Stimulated activated CD4-positive, alpha-beta T cell treated with anti-CD3 and anti-CD28 coated beads, Interleukin-15, amount 100 ng/mL, for 1 hour (primary cell): ENCODE measurements around the gene KLHL7.
"Not testable (repeated sequence)": the region's sequence is repeated elsewhere in the genome, so short reads cannot be mapped to it uniquely, and the experiment has no call there.

Source experiments
- DNase-seq, 2 donors: peaks; one replicate each; pipeline ENCODE4 v3.0.0-alpha.2; 2020; ENCODE audit warnings: low read depth in 1 of 2, low spot score in 1 of 2

KLHL7 gene

DNA sequence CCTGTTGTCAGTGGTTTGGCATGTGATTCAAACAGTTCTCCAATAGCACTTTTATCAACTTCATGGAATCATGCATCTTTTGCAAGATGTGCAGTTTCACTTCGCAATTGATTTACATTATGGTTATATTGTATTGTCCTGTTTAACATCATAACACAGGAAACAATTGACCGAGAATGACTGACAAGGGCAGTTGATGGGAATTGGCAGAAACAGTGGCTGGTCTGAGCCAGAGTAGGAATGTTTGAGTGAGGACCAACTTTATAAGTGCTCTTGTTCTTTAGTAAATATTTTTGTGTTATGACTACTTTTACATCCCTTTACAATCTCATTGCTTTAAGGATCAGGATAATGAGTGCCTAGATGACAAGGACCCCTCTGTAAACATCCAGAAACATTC is 2.2 kb downstream of the KLHL7 start:
- no peak for DNase-seq

DNA sequence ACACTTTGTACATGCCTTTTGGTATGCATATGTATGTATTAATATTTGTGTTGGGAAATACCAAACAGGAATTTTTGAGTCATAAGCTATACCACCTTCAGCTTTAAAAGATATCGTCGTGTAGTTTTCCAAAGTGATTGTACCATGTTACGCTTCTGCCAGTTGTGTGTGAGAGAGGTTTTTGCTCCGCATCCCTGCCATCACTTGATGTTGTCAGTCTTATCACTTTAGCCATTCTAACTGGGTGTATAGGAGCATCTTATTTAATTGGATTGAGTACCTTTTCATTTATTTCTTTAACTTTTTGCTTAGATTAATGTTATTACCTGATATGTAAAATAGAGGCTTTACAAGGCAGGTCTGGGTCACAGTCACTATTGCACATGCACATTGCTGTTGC is 3.4 kb downstream of the KLHL7 start:
- DNase-seq = no peak

GRCh38 chr7:23109470-23109869 is 3.9 kb downstream of the KLHL7 start:
- no peak for DNase-seq

DNA sequence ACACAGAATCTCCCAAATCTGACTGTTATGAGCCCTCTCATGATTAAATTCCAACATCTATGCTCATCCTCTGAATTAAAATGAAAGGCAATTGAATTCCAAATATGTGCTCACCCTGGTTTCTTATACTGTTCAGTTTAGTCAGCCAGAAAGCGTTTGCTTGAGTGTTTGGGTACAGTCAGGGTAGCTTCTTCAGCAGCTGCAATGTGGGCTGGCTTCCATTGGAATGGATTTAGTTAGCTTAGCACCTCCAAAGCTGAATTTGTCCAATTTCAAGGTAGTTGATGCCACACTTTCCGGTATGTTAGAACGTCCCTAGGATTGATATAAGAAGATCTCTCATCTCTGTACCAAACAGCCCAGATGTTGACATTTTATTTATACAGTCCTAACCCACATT is 9.3 kb downstream of the KLHL7 start:
- no peak for DNase-seq

- DNase-seq = no peak
These were observed 10.4 kb downstream of the KLHL7 start for GRCh38 chr7:23115991-23116390.

DNA sequence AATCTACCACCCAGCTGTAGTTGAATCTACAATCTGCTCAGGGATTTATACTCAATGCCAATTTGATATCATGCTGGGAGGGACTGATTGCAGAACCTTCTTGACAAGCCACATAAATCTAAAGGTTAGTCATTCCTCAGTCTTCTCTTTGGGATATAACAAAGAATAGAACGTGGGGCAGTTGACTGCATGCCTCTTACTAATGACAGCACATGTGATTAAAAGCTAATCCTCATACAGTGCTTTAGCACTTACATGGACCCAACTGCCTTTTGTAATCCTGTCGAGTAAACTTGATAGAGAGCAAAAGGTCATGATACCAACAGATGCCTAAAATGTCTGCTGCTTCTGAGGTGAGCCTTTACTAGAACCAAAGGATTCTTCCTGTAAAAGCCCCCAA is 12.3 kb downstream of the KLHL7 start:
- DNase-seq = no peak

DNA sequence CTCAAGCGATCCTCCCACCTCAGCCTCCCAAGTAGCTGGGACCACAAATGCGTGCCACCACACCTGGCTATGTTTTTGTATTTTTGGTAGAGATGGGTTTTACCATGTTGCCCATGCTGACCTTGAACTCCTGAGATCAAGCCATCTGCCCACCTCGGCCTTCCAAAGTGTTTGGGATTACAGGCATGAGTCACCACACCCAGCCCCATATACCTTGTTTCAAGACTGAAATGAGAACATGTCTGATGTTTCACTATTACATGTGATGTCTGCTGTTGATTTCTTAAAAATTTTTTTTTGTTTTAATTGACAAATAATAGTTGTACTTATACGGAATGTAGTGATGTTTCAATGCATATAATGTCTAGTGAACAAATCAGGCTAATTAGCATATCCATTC is 14.5 kb downstream of the KLHL7 start:
- DNase-seq = no peak

DNA sequence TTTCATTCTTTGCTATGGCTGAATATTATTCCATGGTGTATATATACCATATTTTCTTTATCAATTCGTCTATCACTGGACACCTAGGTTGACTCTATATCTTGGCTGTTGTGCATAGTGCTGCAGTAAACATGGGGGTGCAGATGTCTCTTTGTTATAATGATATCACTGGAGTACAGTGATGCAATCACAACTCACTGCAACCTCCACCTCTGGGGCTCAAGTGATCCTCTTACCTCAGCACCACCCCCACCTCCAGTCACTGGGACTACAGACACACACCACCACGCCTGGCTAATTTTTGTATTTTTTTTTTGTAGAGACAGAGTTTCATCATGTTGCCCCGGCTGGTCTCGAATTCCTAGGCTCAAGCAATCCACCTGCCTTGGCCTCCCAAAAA is 15.6 kb downstream of the KLHL7 start:
- DNase-seq = no peak

DNA sequence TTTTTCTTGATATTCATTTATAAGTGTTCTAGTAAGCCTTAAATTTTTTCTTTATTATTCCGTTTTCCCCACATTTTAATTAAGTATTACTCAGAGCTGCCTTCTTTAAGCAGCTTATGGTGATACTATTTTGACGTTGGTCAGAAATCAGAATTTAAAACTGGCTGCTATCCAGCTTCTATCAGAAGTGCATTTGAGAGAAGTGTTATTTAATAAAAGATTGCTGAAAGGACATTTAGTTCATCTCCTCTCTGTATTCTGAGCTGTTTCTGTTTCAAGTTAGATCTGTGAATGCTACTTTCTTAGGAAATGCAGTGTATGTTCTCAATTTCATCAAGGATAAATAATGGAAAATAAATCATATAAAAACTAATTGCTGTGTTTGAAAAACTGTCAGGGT is 17.4 kb downstream of the KLHL7 start:
- no peak for DNase-seq

DNA sequence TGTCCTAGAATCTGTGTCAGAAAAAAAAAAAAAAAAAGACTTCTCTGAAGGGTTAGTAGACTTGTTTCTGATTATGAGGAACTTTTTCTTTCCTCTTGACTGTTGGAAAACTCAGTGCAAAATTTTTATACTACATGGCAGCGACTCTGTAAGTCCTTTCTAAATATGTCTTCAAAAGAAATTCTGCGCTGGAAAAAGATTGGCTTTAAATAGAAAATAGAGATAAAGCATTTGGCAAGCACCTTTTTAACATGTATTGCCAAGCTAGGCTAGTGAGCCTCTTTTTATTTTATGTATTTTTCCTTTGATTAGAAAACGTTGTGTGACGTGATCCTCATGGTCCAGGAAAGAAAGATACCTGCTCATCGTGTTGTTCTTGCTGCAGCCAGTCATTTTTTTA is 17.9 kb downstream of the KLHL7 start:
- DNase-seq = no peak

- no peak for DNase-seq
These were observed 23.5 kb downstream of the KLHL7 start for GRCh38 chr7:23129036-23129435.

GRCh38 chr7:23131799-23132198 is 26.2 kb downstream of the KLHL7 start:
- DNase-seq = not testable (repeated sequence)

- no peak for DNase-seq
These were observed 28.2 kb downstream of the KLHL7 start for GRCh38 chr7:23133797-23134196.

GRCh38 chr7:23135755-23136154 is 30.2 kb downstream of the KLHL7 start:
- DNase-seq = no peak

- no peak for DNase-seq
These were observed 30.6 kb downstream of the KLHL7 start for GRCh38 chr7:23136216-23136615.

GRCh38 chr7:23157679-23158078 is 52.1 kb downstream of the KLHL7 start:
- no peak for DNase-seq

- DNase-seq = no peak
These were observed 53.0 kb downstream of the KLHL7 start for GRCh38 chr7:23158546-23158945.

GRCh38 chr7:23161482-23161881 is 55.9 kb downstream of the KLHL7 start:
- no peak for DNase-seq

DNA sequence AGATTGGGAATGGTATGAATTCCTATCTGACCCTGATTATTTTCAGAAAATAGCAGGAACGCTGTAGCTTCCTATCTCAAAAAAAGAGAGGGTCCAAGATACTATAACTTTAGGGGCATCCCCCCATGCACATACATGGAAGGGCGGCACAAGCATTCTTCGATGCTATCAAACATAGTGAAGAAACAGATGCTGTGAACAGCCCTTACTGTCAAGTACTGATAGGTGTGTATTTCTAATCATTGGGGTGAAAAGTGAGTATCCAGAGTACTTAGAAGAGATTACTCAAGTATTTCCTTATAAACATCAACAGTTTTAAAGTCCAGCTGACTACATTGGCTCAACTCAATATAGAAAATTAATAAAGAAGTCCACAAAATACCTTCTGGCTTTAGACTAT is 59.3 kb downstream of the KLHL7 start:
- DNase-seq = no peak

DNA sequence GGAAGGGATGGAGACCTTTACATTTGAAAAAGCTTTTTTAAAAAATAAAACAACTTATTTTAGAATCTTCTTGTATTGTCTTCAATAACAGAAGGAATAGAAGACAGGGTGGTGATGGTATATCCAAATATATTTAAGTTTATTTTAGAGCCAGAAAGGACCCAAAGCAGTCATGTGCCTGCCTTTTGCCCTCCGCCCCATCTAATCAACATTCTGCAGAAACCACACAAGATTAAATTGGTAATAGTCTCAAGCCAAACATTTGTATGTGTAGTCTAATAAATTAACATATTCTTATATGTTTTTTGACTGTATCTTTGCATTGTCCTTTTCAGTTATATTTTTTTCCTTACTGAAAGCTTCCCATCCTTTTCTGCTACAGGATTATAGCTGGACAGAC is 59.7 kb downstream of the KLHL7 start:
- DNase-seq = no peak

GRCh38 chr7:23167691-23168090 is 62.1 kb downstream of the KLHL7 start:
- DNase-seq = no peak

DNA sequence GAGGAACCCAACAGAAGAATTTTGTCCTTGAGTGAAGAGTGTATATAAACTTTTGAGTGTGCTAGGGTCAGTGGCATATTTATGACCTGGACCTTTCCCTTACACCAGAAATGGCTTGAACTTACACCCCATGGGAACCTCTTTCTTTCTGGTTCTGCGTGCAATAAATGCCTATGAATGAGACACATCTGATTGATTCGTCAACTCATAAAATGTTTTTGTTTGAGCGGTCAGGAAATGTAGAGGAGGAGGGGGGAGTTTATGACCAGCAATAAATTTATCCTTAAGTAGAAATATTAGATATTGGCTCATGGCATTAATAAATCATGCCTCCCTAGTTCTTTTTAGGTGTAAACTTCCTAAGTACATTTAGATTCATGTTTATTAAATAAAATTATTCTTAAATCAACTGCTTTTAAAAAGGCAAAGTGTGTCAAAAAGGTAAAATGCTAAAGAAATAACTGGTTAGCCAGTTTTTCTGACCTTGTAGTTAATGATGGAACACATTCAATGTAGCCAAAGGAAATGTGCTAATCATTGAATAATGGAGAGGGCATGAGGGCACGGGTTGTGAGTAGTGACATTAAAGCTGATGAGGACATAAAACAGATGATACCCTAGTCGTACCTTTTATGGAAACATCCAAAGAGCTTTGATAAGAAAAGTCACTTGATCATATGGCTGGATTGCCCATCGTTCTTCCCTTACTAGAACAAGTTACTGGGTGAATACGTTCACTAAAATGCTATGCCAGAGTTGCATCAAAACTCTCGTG is 62.7 kb downstream of the KLHL7 start:
- DNase-seq = no peak

DNA sequence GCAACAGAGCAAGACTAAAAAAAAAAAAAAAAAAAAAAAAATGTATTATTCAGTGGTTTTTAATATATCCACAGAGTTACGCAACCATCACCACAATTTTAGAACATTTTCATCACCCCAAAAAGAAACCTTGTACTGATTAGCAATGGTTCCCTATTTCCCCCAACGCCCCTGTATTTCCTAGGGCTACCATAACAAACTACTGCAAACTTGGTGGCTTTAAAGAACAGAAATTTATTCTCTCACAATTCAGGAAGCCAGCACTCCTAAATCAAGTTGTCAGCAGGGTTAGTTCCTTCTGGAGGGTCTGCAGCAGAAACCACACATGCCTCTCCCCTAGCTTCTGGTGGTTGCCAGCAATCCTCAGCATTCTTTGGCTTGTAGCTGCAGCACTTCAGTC is 70.4 kb downstream of the KLHL7 start:
- DNase-seq = no peak
